Stimulated activated naive B cell treated with anti-CD40 and anti-IgM and Interleukin-4, amounts not matched to agents 10 μg/mL and 1 μg/mL and 100 μg/mL, for 72 hours (primary cell): ENCODE measurements around the gene TMEM221.
"Not testable (repeated sequence)": the region's sequence is repeated elsewhere in the genome, so short reads cannot be mapped to it uniquely, and the experiment has no call there.

Experiments used
- ATAC-seq, 2 donors: fragments of 150-1000 bp; cut with Tn5 transposase; replicated peaks; 2 replicates each; pipeline ENCODE4 v1.10.0; 2021; ENCODE audit warnings: moderate library complexity in 1 of 2
- DNase-seq: peaks from one replicate; pipeline ENCODE4 v3.0.0; 2021
- H3K27ac Mint-ChIP-seq: one replicate; pipeline ENCODE4 v1.8.0; 2022; ENCODE audit warnings: mild to moderate bottlenecking, mixed read lengths
- H3K27me3 Mint-ChIP-seq, 2 donors: one replicate each; pipeline ENCODE4 v1.8.0; 2022; ENCODE audit warnings: mixed read lengths in 2 of 2
- H3K36me3 Mint-ChIP-seq, 2 donors: one replicate each; pipeline ENCODE4 v1.8.0; 2022; ENCODE audit warnings: mixed read lengths in 2 of 2, mild to moderate bottlenecking in 1 of 2
- H3K4me1 Mint-ChIP-seq, 2 donors: one replicate each; pipeline ENCODE4 v1.8.0; 2022; ENCODE audit warnings: mixed read lengths in 2 of 2, mild to moderate bottlenecking in 1 of 2
- H3K4me3 Mint-ChIP-seq, 2 donors: one replicate each; pipeline ENCODE4 v1.8.0; 2022; ENCODE audit warnings: mild to moderate bottlenecking in 2 of 2, mixed read lengths in 2 of 2, moderate library complexity in 1 of 2
- H3K9me3 Mint-ChIP-seq, 2 donors: one replicate each; pipeline ENCODE4 v1.8.0; 2022; ENCODE audit warnings: mixed read lengths in 2 of 2, mild to moderate bottlenecking in 1 of 2

TMEM221 gene

GRCh38 chr19:17483605-17484002, 35.1 kb upstream of the TMEM221 start:
- Mint-ChIP-seq H3K27me3 (no peaks in the 10 kb centered on the region), H3K36me3 (peaks cover 0 to 3% of the 10 kb centered on the region in 2 donors), H3K9me3 (no peaks in the 10 kb centered on the region), H3K4me3 (no peak overlapping the region), H3K4me1 (peaks cover 9 to 13% of the 10 kb centered on the region in 2 donors), H3K27ac (peak overlapping the region; percentile 56)
- DNase-seq (no peak), ATAC-seq (no peak)

GRCh38 chr19:17482877-17483604, 34.6 kb upstream of the TMEM221 start:
- ATAC-seq = no peak
- Mint-ChIP-seq H3K9me3 (no peaks in the 10 kb centered on the region), H3K27ac (no peak overlapping the region)

DNA sequence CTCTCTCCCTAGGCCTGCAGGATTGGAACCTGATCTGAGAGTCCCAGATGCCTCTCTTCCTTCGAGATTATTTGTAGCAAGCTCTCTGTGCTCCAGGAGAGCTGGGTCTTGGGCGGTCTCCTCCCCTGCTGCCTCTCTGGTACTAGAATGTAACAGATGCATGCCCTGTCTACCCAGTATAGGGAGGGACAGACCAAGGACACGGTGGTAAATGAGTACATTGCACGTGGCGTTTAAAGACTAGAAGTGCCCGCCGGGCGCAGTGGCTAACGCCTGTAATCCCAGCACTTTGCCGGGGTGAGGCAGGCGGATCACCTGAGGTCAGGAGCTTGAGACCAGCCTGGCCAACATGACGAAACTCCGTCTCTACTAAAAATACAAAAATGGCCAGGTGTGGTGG, 33.5 kb upstream of the TMEM221 start:
- Mint-ChIP-seq H3K9me3 (no peaks in the 10 kb centered on the region), H3K4me1 (peaks cover 0 to 3% of the 10 kb centered on the region in 2 donors), H3K36me3 (no peaks in the 10 kb centered on the region), H3K27ac (no peak overlapping the region), H3K27me3 (no peaks in the 10 kb centered on the region), H3K4me3 (no peak overlapping the region)
- ATAC-seq (no peak), DNase-seq (no peak)

More at GRCh38 chr19:17482877-17483604, 34.6 kb upstream of the TMEM221 start:
- no peaks in the 10 kb centered on the region for H3K27me3 Mint-ChIP-seq
- H3K36me3 Mint-ChIP-seq = no peaks in the 10 kb centered on the region
- H3K4me1 Mint-ChIP-seq = peaks cover 3 to 8% of the 10 kb centered on the region in 2 donors
- DNase-seq = no peak
- no peak overlapping the region for H3K4me3 Mint-ChIP-seq

- no peak for ATAC-seq
- H3K36me3 Mint-ChIP-seq = no peaks in the 10 kb centered on the region
- DNase-seq = no peak
- no peak overlapping the region for H3K27ac Mint-ChIP-seq
- H3K9me3 Mint-ChIP-seq = no peaks in the 10 kb centered on the region
- no peaks in the 10 kb centered on the region for H3K27me3 Mint-ChIP-seq
- H3K4me3 Mint-ChIP-seq = no peak overlapping the region
- peaks cover 0 to 3% of the 10 kb centered on the region in 2 donors for H3K4me1 Mint-ChIP-seq
Measured at GRCh38 chr19:17479325-17479791, 30.9 kb upstream of the TMEM221 start.

GRCh38 chr19:17475541-17476115, 27.2 kb upstream of the TMEM221 start:
- peaks cover 0 to 4% of the 10 kb centered on the region in 2 donors for H3K27me3 Mint-ChIP-seq
- ATAC-seq (no peak), DNase-seq (no peak)
- H3K27ac Mint-ChIP-seq = no peak overlapping the region
- H3K9me3 Mint-ChIP-seq = no peaks in the 10 kb centered on the region
- peaks cover 6 to 13% of the 10 kb centered on the region in 2 donors for H3K4me1 Mint-ChIP-seq
- no peak overlapping the region for H3K4me3 Mint-ChIP-seq
- H3K36me3 Mint-ChIP-seq = no peaks in the 10 kb centered on the region

DNA sequence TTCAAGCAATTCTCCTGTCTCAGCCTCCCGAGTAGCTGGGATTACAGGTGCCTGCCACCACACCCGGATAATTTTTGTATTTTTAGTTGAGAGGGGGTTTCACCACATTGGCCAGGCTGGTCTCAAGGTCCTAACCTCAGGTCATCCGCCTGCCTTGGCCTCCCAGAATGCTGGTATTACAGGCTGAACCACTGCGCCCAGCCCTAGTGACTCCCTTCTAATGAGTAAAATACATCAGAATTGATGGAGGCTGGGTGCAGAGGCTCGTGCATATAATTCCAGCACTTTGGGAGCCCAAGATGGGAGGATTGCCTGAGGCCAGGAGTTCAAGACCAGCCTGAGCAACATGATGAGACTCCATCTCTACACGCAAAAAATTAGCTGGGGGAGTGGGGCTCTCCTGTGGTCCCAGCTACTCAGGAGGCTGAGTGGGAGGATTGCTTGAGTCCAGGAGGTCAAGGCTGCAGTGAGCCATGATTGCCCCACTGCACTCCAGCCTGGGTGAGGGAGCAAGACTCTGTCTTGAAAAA, 26.6 kb upstream of the TMEM221 start:
- H3K36me3 Mint-ChIP-seq, H3K9me3 Mint-ChIP-seq, H3K27ac Mint-ChIP-seq, H3K27me3 Mint-ChIP-seq, ATAC-seq, DNase-seq, H3K4me3 Mint-ChIP-seq: not testable (repeated sequence)
- H3K4me1 Mint-ChIP-seq = peaks cover 8 to 15% of the 10 kb centered on the region in 2 donors

DNA sequence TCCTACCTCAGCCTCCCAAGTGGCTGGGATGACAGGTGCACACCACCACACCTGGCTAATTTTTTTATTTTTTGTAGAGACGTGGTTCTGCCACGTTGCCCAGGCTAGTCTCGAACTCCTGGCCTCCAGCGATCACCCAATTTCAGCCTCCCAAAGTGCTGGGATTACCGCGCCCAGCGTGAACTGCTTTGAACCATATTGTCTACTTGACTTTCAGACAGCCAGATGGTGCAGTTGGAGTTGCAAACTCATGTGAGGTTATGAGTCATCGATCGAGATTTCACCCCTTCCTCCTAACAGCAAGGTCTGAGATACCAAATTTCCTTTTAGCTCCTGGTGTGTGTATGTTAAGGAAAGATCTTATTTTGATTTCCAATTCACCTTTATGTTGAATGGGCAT, 24.6 kb upstream of the TMEM221 start:
- Mint-ChIP-seq H3K9me3 (no peaks in the 10 kb centered on the region), H3K27me3 (peaks cover 0 to 4% of the 10 kb centered on the region in 2 donors), H3K36me3 (no peaks in the 10 kb centered on the region), H3K27ac (no peak overlapping the region), H3K4me1 (peaks cover 22 to 31% of the 10 kb centered on the region in 2 donors), H3K4me3 (no peak overlapping the region)
- DNase-seq = no peak
- no peak for ATAC-seq

- H3K4me3 Mint-ChIP-seq = peak overlapping the region; percentile 93 to 95
- no peaks in the 10 kb centered on the region for H3K36me3 Mint-ChIP-seq
- H3K27me3 Mint-ChIP-seq = peaks cover 0 to 4% of the 10 kb centered on the region in 2 donors
- no peak for DNase-seq
- H3K4me1 Mint-ChIP-seq = peaks cover 28 to 39% of the 10 kb centered on the region in 2 donors
- ATAC-seq = no peak
- no peak overlapping the region for H3K27ac Mint-ChIP-seq
- no peaks in the 10 kb centered on the region for H3K9me3 Mint-ChIP-seq
Measured at GRCh38 chr19:17471410-17472125, 23.1 kb upstream of the TMEM221 start.

GRCh38 chr19:17470068-17470841, 21.8 kb upstream of the TMEM221 start, which contains the start of gene SLC27A1:
Gene SLC27A1 (plus strand): TSS chr19:17470524. CDS start chr19:17470541, 17 bp downstream.
- Mint-ChIP-seq H3K9me3 (no peaks in the 10 kb centered on the region), H3K36me3 (no peaks in the 10 kb centered on the region), H3K27me3 (peaks cover 4 to 7% of the 10 kb centered on the region in 2 donors), H3K4me1 (peaks cover 31 to 49% of the 10 kb centered on the region in 2 donors), H3K4me3 (peak within 1 kb of the TSS; percentile 93 to 95), H3K27ac (peak within 1 kb of the TSS; percentile 91)
- DNase-seq (peak; percentile 92), ATAC-seq (peak; percentile 86 to 87)

DNA sequence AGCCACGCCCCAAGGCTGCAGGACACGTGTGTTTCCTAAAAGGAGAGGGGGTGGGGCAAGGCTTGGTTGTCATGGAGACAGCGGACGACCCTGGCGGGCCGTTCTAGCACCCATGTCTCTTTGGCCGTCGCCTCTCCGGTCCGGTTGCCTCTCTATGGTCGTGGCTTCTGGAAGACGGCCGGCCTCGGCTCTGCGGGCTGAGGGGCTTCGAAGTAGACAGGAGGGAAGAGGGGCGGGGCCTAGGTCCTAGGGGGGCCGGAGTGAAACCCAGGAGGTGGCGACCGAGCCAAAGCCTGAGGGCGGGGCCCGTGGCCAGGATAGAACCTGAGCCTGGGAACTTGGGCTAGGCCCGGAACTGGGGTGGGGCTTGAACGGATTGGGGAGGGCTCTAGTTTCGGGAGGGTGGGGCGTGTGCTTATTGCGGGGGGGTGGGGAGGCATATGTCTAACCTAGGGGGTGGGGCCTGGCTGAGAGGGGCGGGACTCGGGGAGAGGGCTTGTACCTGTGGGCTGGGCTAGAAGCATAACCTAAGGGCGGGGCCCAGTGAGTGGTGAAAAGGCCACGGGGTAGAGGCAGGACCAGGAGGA, 21.1 kb upstream of the TMEM221 start:
- peak overlapping the region; percentile 91 for H3K27ac Mint-ChIP-seq
- DNase-seq (peak; percentile 80), ATAC-seq (peak; percentile 82 to 86)
- peak overlapping the region; percentile 93 to 95 for H3K4me3 Mint-ChIP-seq
- H3K36me3 Mint-ChIP-seq = no peaks in the 10 kb centered on the region
- H3K4me1 Mint-ChIP-seq = peaks cover 31 to 49% of the 10 kb centered on the region in 2 donors
- no peaks in the 10 kb centered on the region for H3K9me3 Mint-ChIP-seq
- H3K27me3 Mint-ChIP-seq = peaks cover 4 to 7% of the 10 kb centered on the region in 2 donors

GRCh38 chr19:17469092-17469480, 20.6 kb upstream of the TMEM221 start:
- no peaks in the 10 kb centered on the region for H3K36me3 Mint-ChIP-seq
- peak overlapping the region; percentile 93 to 95 for H3K4me3 Mint-ChIP-seq
- peaks cover 31 to 49% of the 10 kb centered on the region in 2 donors for H3K4me1 Mint-ChIP-seq
- no peak for DNase-seq
- peaks cover 4 to 7% of the 10 kb centered on the region in 2 donors for H3K27me3 Mint-ChIP-seq
- H3K27ac Mint-ChIP-seq = peak overlapping the region; percentile 91
- ATAC-seq = peak; percentile 1 to 4
- no peaks in the 10 kb centered on the region for H3K9me3 Mint-ChIP-seq

GRCh38 chr19:17468302-17469091, 20.0 kb upstream of the TMEM221 start:
- peaks cover 31 to 49% of the 10 kb centered on the region in 2 donors for H3K4me1 Mint-ChIP-seq
- H3K27ac Mint-ChIP-seq = peak overlapping the region; percentile 91
- H3K36me3 Mint-ChIP-seq = no peaks in the 10 kb centered on the region
- peaks cover 4 to 7% of the 10 kb centered on the region in 2 donors for H3K27me3 Mint-ChIP-seq
- DNase-seq (no peak), ATAC-seq (no peak)
- peak overlapping the region; percentile 93 to 95 for H3K4me3 Mint-ChIP-seq
- H3K9me3 Mint-ChIP-seq = no peaks in the 10 kb centered on the region
